ENCODE results near the gene DACT1. TPM values are rescaled to one million over a fixed set of nuclear protein-coding genes. Genes with fewer than 3 reads are reported as not detected.

Gene DACT1
- total RNA-seq, 2 experiments from 2014 or later = 1.4 to 2.0 TPM

Other genes starting within 250 kb of the DACT1 start
- not detected for gene TOMM20L, start 242.0 kb upstream of the DACT1 start, total RNA-seq
- 10 to 100 TPM; 63.9 to 71.8 TPM for gene TIMM9, start 210.4 kb upstream of the DACT1 start, total RNA-seq
- gene KIAA0586, start 210.2 kb upstream of the DACT1 start, total RNA-seq = 10 to 100 TPM; 23.4 TPM